Breast epithelium (tissue), 3 donors: ENCODE data around the gene RIN2.

Source experiments
- POLR2A ChIP-seq: fragments of 450-650 bp; IDR thresholded peaks from one replicate; pipeline ENCODE4 v1.6.1; 2016; ENCODE audit warnings: antibody characterized with exemption, mild to moderate bottlenecking, moderate library complexity
- POLR2AphosphoS5 ChIP-seq, 3 donors: sonication (generic); formaldehyde crosslinking; IDR thresholded peaks; one replicate each; pipeline ENCODE4 v1.6.1; 2017; ENCODE audit warnings: antibody characterized with exemption in 3 of 3
- TF ChIP-seq, protein P1 (sequence below), 3 donors: fragments of 450-650 bp; IDR thresholded peaks; one replicate each; pipeline ENCODE4 v1.5.1; 2016 to 2017; ENCODE audit warnings: antibody characterized with exemption in 3 of 3, mild to moderate bottlenecking in 3 of 3, moderate library complexity in 3 of 3

- TF ChIP-seq, protein P1, sequence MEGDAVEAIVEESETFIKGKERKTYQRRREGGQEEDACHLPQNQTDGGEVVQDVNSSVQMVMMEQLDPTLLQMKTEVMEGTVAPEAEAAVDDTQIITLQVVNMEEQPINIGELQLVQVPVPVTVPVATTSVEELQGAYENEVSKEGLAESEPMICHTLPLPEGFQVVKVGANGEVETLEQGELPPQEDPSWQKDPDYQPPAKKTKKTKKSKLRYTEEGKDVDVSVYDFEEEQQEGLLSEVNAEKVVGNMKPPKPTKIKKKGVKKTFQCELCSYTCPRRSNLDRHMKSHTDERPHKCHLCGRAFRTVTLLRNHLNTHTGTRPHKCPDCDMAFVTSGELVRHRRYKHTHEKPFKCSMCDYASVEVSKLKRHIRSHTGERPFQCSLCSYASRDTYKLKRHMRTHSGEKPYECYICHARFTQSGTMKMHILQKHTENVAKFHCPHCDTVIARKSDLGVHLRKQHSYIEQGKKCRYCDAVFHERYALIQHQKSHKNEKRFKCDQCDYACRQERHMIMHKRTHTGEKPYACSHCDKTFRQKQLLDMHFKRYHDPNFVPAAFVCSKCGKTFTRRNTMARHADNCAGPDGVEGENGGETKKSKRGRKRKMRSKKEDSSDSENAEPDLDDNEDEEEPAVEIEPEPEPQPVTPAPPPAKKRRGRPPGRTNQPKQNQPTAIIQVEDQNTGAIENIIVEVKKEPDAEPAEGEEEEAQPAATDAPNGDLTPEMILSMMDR (IDR thresholded peaks at IDR 0.05), result no peak
- TF ChIP-seq POLR2A (no peak), POLR2AphosphoS5 (IDR thresholded peaks at IDR 0.05) (no peak)
Measured at GRCh38 chr20:19765266-19765665, 7.2 kb downstream of the RIN2 start.
